Stimulated activated CD4-positive, alpha-beta T cell treated with anti-CD3 and anti-CD28 coated beads, Interleukin-12 subunit alpha, Interleukin-12 subunit beta, amount 100 ng/mL, for 24 hours (primary cell): ENCODE data around the gene GPATCH1.
"Not testable (repeated sequence)": the region's sequence is repeated elsewhere in the genome, so short reads cannot be mapped to it uniquely, and the experiment has no call there.

Experiments used
- DNase-seq, 2 experiments: peaks; one replicate each; pipeline ENCODE4 v3.0.0-alpha.2; 2020; ENCODE audit warnings: low read depth in 2 of 2

GPATCH1 gene

DNA sequence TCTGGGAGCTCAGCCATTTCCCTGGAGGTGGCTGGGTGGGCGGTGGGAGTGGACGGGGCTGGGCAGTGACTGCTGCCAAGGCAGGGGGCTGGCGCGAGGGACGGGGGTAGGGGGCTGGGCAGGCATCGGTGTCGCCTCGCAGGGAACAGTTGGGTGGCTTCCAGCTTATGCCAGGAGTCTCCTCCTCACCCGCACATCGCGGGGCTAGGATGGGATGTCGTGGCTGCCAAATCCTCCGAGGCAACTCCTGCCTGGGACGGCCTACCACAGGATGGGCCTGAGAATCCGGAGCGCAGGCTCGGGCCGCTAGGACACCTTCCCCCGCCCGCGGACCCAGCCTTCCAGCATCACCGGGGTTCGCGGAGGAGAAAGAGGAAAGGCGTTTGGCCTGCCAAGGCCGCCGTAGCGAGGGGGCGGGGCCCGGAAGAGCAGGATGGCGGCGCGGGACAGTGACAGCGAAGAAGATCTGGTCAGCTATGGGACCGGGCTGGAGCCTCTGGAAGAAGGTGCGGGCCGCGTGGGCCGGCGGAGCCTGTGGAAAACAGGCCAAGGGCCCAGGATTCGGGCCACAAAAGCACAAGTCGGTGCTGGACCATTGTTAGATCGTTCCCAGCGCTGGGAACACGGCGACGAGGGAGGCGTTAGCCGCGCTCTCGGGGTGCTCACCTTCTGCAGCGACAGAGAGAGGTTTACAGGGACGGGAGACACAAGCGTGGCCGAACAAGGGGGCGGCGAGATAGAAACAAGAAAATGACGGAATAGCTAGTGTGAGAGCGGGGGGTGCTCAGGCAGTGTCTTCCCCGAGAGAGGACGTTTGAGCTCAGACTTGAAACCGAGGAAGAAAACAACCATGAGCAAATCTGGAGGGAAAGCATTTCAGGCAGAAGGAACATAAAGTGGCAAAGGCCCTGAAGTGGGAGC is at the start of gene GPATCH1:
GPATCH1 (plus strand) TSS at position 421 of the 921 bp plus-strand sequence; CDS start at position 434, 13 bp downstream.
- peak; percentile 75 to 81 for DNase-seq

GRCh38 chr19:33032218-33032781 is 48.7 kb upstream of the GPATCH1 start:
- DNase-seq = no peak

DNA sequence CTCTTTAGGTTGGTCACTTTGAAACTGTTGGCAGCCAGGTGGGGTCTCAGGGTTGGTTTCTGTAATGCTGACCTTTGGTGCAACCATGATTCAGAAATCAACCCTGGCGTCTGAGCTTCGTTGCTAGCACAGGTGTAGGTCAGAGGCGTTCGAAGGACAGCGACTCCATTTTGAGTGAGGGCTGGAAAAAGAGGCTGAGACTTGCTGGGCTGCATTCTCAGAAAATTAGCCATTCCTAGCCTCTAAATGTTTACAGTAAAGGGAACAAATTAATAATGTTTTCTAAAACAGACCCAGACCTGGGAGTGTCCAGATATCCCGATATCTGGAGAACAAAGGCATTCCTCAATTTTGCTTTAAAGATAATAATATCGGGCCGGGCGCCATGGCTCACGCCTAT is 45.5 kb upstream of the GPATCH1 start:
- DNase-seq = no peak

- not testable (repeated sequence) for DNase-seq
These were observed 44.4 kb upstream of the GPATCH1 start for GRCh38 chr19:33036370-33037167.

DNA sequence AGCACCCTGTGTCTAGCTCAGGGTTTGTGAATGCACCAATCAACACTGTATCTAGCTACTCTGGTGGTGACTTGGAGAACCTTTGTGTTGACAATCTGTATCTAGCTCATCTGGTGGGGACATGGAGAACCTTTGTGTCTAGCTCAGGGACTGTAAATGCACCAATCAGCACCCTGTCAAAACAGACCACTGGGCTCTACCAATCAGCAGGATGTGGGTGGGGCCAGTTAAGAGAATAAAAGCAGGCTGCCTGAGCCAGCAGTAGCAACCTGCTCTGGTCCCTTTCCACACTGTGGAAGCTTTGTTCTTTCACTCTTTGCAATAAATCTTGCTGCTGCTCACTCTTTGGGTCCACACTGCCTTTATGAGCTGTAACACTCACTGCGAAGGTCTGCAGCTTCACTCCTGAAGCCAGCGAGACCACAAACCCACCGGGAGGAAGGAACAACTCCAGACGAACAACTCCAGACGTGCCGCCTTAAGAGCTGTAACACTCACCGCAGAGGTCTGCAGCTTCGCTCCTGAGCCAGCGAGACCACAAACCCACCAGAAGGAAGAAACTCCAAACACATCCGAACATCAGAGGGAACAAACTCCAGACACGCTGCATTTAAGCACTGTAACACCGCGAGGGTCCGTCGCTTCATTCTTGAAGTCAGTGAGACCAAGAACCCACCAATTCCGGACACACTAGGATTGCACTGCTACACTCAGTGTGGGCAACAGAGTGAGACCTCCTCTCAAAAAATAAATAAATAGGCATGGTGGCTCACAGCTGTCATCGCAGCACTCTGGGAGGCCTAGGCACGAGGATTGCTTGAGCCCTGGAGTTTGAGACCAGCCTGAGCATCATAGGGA is 43.6 kb upstream of the GPATCH1 start:
- not testable (repeated sequence) for DNase-seq

GRCh38 chr19:33039108-33039599 is 41.8 kb upstream of the GPATCH1 start:
- no peak for DNase-seq

DNA sequence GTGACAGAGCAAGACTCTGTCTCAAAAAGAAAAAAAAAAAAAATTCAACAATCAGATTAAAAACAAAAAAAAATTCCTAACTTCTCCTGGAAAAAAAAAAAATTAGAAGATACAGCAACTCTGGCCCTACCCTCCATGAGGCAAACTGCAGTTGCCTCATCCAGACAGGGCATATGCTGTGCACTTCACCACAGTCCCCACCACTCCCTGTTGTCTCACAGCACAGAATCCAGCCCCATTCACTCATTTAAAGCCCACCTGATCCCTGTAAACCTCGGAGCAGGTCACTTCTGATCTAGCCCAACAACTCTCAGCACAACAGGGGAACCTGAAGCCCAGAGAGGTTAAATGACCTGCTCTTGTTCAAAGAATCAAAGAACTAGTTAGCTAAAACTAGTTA is 41.2 kb upstream of the GPATCH1 start:
- no peak for DNase-seq

GRCh38 chr19:33040994-33041827 is 39.8 kb upstream of the GPATCH1 start:
- DNase-seq = no peak

- DNase-seq = not testable (repeated sequence)
These were observed 39.2 kb upstream of the GPATCH1 start for GRCh38 chr19:33041828-33042160.

- no peak for DNase-seq
These were observed 33.6 kb upstream of the GPATCH1 start for GRCh38 chr19:33047422-33047821.

DNA sequence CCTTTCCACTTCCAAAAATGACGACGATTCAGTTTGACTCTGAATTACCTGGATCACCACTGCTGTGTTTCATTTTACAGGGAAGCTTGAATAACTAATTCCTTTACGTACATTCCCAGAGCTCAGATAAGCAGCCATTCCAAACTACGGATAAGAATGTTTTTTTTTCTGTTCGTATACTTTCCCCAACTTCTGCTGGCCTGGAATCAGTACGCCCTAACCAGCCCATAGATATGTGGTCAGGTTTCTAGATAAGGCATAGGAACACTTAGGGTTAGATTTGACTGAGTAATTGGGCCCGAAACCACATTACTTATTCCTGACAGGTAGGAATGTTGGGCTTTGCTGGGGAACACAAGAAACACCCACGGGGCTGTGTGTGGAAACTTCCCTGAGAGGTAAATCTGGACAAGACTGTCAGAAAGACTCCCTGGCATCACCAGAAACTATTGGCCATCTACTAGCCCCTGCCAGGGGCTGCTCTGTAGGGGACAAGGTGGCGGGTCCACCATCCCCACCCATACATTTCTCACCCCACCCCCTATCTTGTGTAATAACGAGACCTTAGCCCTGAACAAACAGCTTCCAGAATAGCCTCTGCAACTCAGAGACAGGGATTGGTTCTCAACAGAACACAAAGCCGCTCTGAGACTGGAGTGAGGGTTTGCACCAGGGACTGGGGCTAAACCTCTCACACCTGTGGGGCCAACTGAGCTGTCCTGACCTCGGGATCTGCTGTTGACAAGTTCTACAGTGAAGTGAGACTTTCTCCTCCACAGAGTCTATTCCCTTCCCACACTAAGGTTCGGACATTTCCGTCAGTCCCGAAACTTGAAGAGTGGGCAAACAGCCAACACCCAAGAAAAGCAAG is 31.9 kb upstream of the GPATCH1 start:
- no peak for DNase-seq

DNA sequence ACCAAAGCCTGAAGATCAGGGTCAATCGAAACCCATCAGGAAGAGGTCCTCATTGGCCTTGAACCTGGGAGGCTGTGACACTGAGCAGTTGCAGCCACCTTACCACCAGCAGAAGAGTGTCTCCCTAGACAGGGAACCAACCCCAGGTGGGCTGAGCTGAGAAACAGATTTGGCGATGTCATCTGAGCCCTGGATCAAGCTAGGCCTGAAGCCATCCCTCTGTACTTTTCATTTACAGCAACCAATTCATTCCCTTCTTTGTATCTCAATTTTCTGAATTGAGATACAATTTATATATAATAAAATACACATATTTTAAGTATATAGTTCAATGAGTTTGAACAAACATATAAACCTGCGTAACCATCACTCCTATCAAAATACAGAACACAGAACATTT is 30.9 kb upstream of the GPATCH1 start:
- no peak for DNase-seq

DNA sequence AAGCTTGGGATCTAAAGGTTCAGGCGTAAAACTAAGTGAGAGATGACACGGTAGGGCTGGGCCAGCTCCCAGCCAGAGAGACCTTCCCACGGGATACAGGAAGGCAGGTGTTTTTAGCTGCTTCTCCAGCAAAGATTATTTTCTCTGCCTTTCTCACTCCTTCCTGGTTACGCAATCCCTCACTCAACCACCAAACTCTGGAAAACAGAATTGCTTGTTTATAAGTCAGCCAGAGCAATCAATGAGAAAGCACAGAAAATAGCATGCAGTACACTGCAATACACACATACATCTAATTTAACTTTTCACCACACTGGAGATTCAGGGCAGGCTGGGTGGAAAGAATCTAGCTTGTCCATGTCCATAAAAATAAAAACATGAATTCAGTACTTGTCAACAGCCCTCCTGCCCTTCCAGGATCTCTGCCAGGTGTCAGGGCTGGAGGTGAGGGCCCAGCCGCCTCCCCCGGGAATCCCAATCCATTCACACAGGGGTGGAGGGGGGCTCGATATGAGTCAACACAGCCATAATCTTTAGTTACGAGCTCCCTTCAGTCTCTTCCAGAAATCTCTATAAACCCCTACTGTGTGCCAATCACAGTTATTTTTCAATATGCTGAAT is 28.5 kb upstream of the GPATCH1 start:
- no peak for DNase-seq

GRCh38 chr19:33054623-33055022 is 26.4 kb upstream of the GPATCH1 start:
- DNase-seq = no peak

DNA sequence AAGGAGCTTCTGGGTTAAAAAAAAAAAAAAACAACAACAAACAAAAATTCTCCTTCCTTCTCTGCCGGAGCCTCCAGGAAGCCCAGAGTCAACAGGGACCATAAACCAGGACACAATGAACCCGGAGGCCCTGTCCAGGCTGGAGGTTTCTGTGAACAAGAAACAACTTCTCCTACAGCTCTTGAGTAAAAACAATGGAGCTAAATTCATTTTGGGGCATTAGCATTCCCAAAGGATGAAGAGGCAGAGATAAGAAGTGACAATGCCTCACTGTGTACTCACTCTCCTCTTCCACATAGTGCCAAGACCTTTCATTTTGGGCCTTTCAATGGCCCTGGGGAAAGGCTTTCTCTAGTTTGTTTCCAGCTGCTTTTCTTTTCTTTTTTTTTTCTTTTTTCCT is 25.3 kb upstream of the GPATCH1 start:
- DNase-seq = no peak

DNA sequence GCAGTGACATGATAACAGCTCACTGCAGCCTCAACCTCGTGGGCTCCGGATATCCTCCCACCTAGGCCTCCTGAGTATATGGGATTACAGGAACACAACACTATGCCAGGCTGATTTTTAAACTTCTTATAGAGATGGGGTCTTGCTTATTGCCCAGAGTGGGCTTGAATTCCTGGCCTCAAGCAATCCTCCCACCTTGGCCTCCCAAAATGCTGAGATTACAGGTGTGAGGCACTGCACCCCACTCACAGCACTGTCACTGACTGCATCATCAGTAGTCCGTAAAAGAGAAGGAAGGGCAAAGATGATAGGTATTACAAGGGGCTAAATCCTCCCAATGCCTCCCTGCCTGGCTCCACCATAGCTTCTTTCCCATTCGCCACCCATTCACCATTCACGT is 20.4 kb upstream of the GPATCH1 start:
- DNase-seq = no peak

GRCh38 chr19:33062902-33063301 is 18.1 kb upstream of the GPATCH1 start:
- no peak for DNase-seq

GRCh38 chr19:33063356-33063752 is 17.6 kb upstream of the GPATCH1 start:
- DNase-seq = no peak
